Lung (tissue), 12 donors: ENCODE data around the gene MRPS10. TPM values are rescaled to one million over a fixed set of nuclear protein-coding genes. Genes with fewer than 3 reads are reported as not detected.
"Not testable (repeated sequence)": the region's sequence is repeated elsewhere in the genome, so short reads cannot be mapped to it uniquely, and the experiment has no call there.

ENCODE experiments used
- ATAC-seq: fragments of 200-7000 bp; cut with Tn5 transposase; one replicate; pipeline ENCODE4 v1.9.1; 2020; ENCODE audit warnings: moderate number of reproducible peaks; ENCODE audit not compliant: insufficient read depth, low FRiP score
- DNase-seq, 3 donors: peaks; one replicate each; pipeline ENCODE4 v3.0.0-alpha.2; 2013 to 2017
- H3K27ac ChIP-seq, 2 donors: one replicate each; pipeline ENCODE4 v1.5.1; 2013; ENCODE audit warnings: mild to moderate bottlenecking in 2 of 2, moderate library complexity in 2 of 2, control low read depth in 1 of 2, inconsistent platforms in 1 of 2, low read depth in 1 of 2, low read length in 1 of 2
- H3K27me3 ChIP-seq, 3 donors: one replicate each; pipeline ENCODE4 v1.5.1; 2013; ENCODE audit warnings: low read length in 2 of 3; ENCODE audit not compliant: control insufficient read depth in 3 of 3, insufficient read depth in 3 of 3
- H3K36me3 ChIP-seq, 4 donors: one replicate each; pipeline ENCODE4 v1.5.1; 2013; ENCODE audit warnings: low read length in 4 of 4, mild to moderate bottlenecking in 1 of 4, moderate library complexity in 1 of 4; ENCODE audit not compliant: control insufficient read depth in 4 of 4, insufficient read depth in 4 of 4
- H3K4me1 ChIP-seq, 5 donors: one replicate each; pipeline ENCODE4 v1.5.1; 2013; ENCODE audit warnings: low read length in 5 of 5, mild to moderate bottlenecking in 2 of 5, moderate library complexity in 1 of 5; ENCODE audit not compliant: control insufficient read depth in 5 of 5, insufficient read depth in 5 of 5
- H3K4me3 ChIP-seq: one replicate; pipeline ENCODE4 v1.5.1; 2013; ENCODE audit warnings: mild to moderate bottlenecking, control low read depth, moderate library complexity
- H3K9ac ChIP-seq, 2 donors: one replicate each; pipeline ENCODE4 v1.5.1; 2013; ENCODE audit warnings: low read length in 2 of 2, control low read depth in 1 of 2; ENCODE audit not compliant: insufficient read depth in 1 of 2
- H3K9me3 ChIP-seq, 4 donors: one replicate each; pipeline ENCODE4 v1.5.1; 2013; ENCODE audit warnings: low read length in 3 of 4, mild to moderate bottlenecking in 1 of 4, moderate library complexity in 1 of 4; ENCODE audit not compliant: control insufficient read depth in 4 of 4, insufficient read depth in 3 of 4
- WGBS, 2 donors: extraction: QIAGEN DNeasy Blood & Tissue Kit; methylation state at CpG; one replicate each; pipeline ENCODE4 v1.1.7; 2013; 5-methylcytosine and 5-hydroxymethylcytosine counted together
- polyA plus RNA-seq, 2 donors: library from polyadenylated mRNA; stranded (reverse); fragments of 200-250 nt; gene quantifications; one replicate each; pipeline ENCODE4 v1.2.1, GENCODE V29; 2013
- total RNA-seq, 2 donors: library from RNA; depleted of rRNA in 1 of 2; stranded (reverse); fragments of >200 nt in 1 of 2; gene quantifications; one replicate each; pipeline ENCODE4 v1.2.1, GENCODE V29; 2014 to 2021
- TF ChIP-seq, protein P1 (sequence below): IDR thresholded peaks from 2 replicates; pipeline ENCODE4 v1.5.1; 2012; ENCODE audit warnings: mild to moderate bottlenecking; ENCODE audit errors: control extremely low read depth, extremely low read depth
- donor health status: control.
- donor health status: control.
- donor health status: Bipolar disorder and iron deficiency.
- donor health status: healthy.
- donor health status: DM: yes; HTN: yes; CAD: no.

Gene MRPS10
- total and polyA plus RNA-seq, 4 donors, result 19.7 to 26.5 (median 22.5) TPM

DNA sequence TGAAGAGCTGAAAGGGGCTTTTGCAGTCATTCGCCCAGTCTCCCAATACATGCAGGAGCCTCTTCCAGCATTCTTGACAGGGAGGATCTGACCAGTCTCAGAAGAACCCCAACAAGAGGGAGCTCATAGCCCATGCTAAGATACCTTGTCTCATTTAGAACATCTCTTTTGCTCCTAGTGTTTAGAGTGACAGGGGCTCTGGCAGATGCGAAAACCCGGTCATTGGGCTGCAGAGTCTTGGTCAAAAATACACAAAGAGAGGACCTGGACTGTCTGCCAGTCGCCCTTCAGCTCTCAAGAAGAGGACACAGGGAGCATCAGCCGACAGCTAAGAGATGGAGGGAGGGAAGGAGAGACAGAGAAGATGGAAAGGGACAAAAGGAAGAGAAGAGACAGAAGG, 23.6 kb downstream of the MRPS10 start:
- ATAC-seq (no peak), DNase-seq (no peak)
- no peaks in the 10 kb centered on the region for H3K27me3 ChIP-seq
- H3K9ac ChIP-seq, result no peak overlapping the region
- TF ChIP-seq, protein P1, sequence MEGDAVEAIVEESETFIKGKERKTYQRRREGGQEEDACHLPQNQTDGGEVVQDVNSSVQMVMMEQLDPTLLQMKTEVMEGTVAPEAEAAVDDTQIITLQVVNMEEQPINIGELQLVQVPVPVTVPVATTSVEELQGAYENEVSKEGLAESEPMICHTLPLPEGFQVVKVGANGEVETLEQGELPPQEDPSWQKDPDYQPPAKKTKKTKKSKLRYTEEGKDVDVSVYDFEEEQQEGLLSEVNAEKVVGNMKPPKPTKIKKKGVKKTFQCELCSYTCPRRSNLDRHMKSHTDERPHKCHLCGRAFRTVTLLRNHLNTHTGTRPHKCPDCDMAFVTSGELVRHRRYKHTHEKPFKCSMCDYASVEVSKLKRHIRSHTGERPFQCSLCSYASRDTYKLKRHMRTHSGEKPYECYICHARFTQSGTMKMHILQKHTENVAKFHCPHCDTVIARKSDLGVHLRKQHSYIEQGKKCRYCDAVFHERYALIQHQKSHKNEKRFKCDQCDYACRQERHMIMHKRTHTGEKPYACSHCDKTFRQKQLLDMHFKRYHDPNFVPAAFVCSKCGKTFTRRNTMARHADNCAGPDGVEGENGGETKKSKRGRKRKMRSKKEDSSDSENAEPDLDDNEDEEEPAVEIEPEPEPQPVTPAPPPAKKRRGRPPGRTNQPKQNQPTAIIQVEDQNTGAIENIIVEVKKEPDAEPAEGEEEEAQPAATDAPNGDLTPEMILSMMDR, result no peak
- H3K36me3 ChIP-seq, result no peaks in the 10 kb centered on the region
- H3K27ac ChIP-seq, result no peak overlapping the region
- H3K4me1 ChIP-seq, result peaks cover 0 to 5% (median 0%) of the 10 kb centered on the region in 5 donors
- 93 to 98% methylated on average over 5 of the region's 5 CpGs for WGBS, 2 donors
- no peaks in the 10 kb centered on the region for H3K9me3 ChIP-seq
- no peak overlapping the region for H3K4me3 ChIP-seq

DNA sequence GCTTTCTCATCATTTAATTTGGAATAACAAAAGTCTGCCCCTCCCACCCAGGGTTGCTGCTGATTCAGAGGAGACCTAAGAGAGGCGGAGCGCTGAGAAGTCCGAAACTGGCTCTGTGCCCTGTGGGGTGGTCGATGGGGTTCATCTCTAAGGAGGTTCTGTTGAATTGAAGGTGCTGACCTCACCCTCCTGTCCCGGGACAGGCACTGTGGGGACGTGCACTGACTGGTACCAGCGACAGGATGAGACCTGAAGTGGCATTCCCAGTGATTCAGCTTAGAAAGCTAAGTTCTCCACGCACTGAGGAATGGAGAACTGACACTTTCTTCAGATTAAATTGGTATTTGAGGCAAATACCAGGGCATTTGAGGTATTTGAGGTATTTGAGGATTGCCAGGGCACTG, 24.2 kb downstream of the MRPS10 start:
- TF ChIP-seq, protein P1, result no peak
- H3K4me3 ChIP-seq, result no peak overlapping the region
- no peak overlapping the region for H3K27ac ChIP-seq
- 61 to 77% methylated on average over 8 of the region's 8 CpGs for WGBS, 2 donors
- H3K36me3 ChIP-seq, result no peaks in the 10 kb centered on the region
- no peaks in the 10 kb centered on the region for H3K27me3 ChIP-seq
- H3K9me3 ChIP-seq, result peaks cover 0 to 1% (median 0%) of the 10 kb centered on the region in 4 donors
- DNase-seq, result no peak
- H3K9ac ChIP-seq, result no peak overlapping the region
- peaks cover 0 to 5% (median 0%) of the 10 kb centered on the region in 5 donors for H3K4me1 ChIP-seq
- ATAC-seq, result no peak

DNA sequence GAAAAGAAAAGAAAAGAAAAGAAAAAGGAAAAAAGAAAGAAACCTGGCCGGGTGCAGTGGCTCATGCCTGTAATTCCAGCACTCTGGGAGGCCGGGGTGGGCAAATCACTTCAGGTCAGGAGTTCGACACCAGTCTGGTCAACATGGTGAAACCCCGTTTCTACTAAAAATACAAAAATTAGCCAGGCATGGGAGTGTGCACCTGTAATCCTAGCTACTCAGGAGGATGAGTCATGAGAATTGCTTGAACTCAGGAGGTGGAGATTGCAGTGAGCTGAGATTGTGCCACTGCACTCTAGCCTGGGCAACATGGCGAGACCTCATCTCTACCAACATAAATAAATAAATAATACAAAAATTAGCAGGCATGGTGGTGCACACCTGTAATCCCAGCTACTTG, 25.3 kb downstream of the MRPS10 start:
- WGBS, 2 donors, result 93 to 95% methylated on average over 5 of the region's 5 CpGs
- not testable (repeated sequence) for H3K36me3 ChIP-seq, H3K4me1 ChIP-seq, DNase-seq, ATAC-seq, H3K27me3 ChIP-seq, H3K4me3 ChIP-seq, H3K9ac ChIP-seq, H3K27ac ChIP-seq, H3K9me3 ChIP-seq

DNA sequence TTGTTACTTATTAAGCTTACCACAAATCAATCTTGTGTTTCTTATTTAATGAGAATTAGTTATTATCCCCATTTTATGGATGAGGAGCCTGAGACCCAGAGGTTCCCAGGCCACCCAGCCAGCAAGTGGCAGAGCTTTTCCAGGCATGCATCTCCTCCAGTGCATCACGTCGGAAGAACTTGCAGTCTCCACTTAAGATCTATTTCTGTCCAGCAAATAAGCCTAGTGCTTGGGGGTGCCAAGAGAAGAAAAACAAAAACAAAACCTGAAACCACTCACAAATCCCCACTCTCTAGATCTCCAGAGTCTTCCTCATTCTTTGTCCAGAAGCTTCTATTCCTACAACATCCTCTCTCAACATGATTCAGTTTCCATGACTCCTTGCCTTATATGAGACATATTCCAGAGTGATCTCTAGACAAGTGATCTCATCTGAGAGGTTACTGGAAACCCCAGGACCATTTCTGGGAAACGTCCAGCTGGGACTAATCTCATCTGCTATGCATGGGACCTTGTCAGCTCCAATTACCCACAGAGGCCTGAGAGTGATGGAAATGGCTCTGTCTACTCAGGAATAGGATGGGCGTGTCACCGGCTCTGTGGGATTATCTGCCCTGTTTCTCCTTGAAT, 27.0 kb downstream of the MRPS10 start:
- ATAC-seq (no peak), DNase-seq (no peak)
- Histone ChIP-seq H3K9me3 (peaks cover 0 to 3% (median 0%) of the 10 kb centered on the region in 4 donors), H3K9ac (no peak overlapping the region), H3K27ac (no peak overlapping the region), H3K27me3 (no peaks in the 10 kb centered on the region), H3K4me3 (no peak overlapping the region), H3K36me3 (no peaks in the 10 kb centered on the region), H3K4me1 (peaks cover 0 to 5% (median 0%) of the 10 kb centered on the region in 5 donors)
- 78 to 91% methylated on average over 5 of the region's 5 CpGs for WGBS, 2 donors
- TF ChIP-seq, protein P1, result no peak
